Measurements from ENCODE around the gene CUTA.
"Not testable (repeated sequence)": the region's sequence is repeated elsewhere in the genome, so short reads cannot be mapped to it uniquely, and the experiment has no call there.

The CUTA gene

GRCh38 chr6:33391278-33391921 lies 26.5 kb downstream of the CUTA start, which contains the start of gene KIFC1:
Gene KIFC1 (plus strand): TSS chr6:33391823. CDS start chr6:33391986, 163 bp downstream.
- peak; percentile 100 for DNase-seq (ENCODE audit: low read depth)
- peak; percentile 99 for TF ChIP-seq CTCF (IDR thresholded peaks at IDR 0.05; ENCODE audit: insufficient read depth, low read depth, low read length, missing control alignments)
- peak within 1 kb of the TSS; percentile 78 for H3K4me3 ChIP-seq (ENCODE audit: low read depth, low read length)

GRCh38 chr6:33390767-33391277 lies 27.1 kb downstream of the CUTA start:
- DNase-seq (ENCODE audit: low read depth): no peak
- no peak for TF ChIP-seq CTCF (IDR thresholded peaks at IDR 0.05; ENCODE audit: insufficient read depth, low read depth, low read length, missing control alignments)
- H3K4me3 ChIP-seq (ENCODE audit: low read depth, low read length): peak overlapping the region; percentile 43

DNA sequence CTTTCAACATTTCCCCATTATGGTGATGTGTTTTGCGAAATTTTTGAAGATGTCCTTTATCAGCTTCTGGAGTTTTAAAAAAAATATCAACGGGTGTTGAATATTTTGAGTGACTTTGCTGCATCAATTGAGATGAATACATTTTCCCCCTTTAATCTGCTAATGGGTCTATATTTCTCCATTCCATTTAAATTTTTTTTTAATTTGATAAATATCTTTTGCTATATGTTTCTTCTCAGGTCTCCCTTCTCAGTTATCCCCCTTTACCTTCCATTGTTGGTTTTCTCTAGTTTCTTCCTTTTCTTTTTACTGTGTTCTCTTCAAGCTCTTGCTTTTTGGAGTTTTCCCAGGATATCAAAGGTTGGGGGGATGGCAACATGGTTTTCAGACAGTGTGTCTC lies 27.7 kb downstream of the CUTA start:
- DNase-seq (ENCODE audit: low read depth): no peak
- no peak overlapping the region for H3K4me3 ChIP-seq (ENCODE audit: low read depth, low read length)
- no peak for TF ChIP-seq CTCF (IDR thresholded peaks at IDR 0.05; ENCODE audit: insufficient read depth, low read depth, low read length, missing control alignments)

- H3K4me3 ChIP-seq (ENCODE audit: low read depth, low read length): no peak overlapping the region
- DNase-seq (ENCODE audit: low read depth): no peak
- TF ChIP-seq CTCF (IDR thresholded peaks at IDR 0.05; ENCODE audit: insufficient read depth, low read depth, low read length, missing control alignments): no peak
Measured at GRCh38 chr6:33384581-33385020, 33.3 kb downstream of the CUTA start.

- H3K4me3 ChIP-seq (ENCODE audit: low read depth, low read length): no peak overlapping the region
- no peak for DNase-seq (ENCODE audit: low read depth)
- no peak for TF ChIP-seq CTCF (IDR thresholded peaks at IDR 0.05; ENCODE audit: insufficient read depth, low read depth, low read length, missing control alignments)
Measured at GRCh38 chr6:33383427-33384185, 34.3 kb downstream of the CUTA start.

- H3K4me3 ChIP-seq (ENCODE audit: low read depth, low read length): no peak overlapping the region
- no peak for DNase-seq (ENCODE audit: low read depth)
- no peak for TF ChIP-seq CTCF (IDR thresholded peaks at IDR 0.05; ENCODE audit: insufficient read depth, low read depth, low read length, missing control alignments)
Measured at GRCh38 chr6:33380272-33380981, 37.5 kb downstream of the CUTA start.

GRCh38 chr6:33379184-33379583 lies 38.7 kb downstream of the CUTA start:
- DNase-seq (ENCODE audit: low read depth): not testable (repeated sequence)

More at GRCh38 chr6:33379184-33379583, 38.7 kb downstream of the CUTA start:
- not testable (repeated sequence) for H3K4me3 ChIP-seq (ENCODE audit: low read depth, low read length)
